Activated T-cell treated with anti-CD3 and anti-CD28 coated beads, Interleukin-2, amount 50 U/mL, for 1 hour (primary cell): ENCODE results near the gene PRRX2.
"Not testable (repeated sequence)": the region's sequence is repeated elsewhere in the genome, so short reads cannot be mapped to it uniquely, and the experiment has no call there.

Experiments
- DNase-seq: peaks from one replicate; pipeline ENCODE4 v3.0.0-alpha.2; 2020

Gene PRRX2

DNA sequence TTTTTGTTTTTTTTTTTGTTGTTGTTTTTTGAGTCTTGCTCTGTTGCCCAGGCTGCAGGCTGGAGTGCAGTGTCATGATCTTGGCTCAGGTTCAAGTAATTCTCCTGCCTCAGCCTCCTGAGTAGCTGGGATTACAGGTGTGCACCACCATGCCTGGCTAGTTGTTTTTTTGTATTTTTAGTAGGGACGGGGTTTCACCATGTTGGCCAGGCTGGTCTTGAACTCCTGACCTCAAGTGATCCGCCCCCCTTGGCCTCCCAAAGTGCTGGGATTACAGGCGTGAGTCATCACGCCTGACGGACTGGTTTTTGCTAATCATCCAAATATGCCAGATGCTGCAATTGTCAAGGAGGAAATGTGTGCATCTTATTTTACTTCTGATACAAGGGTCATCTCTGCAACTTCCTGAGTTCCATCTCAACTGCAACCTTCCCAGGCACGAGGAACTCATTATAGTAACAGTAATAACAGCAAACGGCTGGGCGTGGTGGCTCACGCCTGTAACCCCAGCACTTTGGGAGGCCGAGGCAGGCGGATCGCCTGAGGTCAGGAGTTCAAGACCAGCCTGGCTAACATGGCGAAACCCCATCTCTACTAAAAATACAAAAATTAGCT lies 97.0 kb downstream of the PRRX2 start:
- not testable (repeated sequence) for DNase-seq

DNA sequence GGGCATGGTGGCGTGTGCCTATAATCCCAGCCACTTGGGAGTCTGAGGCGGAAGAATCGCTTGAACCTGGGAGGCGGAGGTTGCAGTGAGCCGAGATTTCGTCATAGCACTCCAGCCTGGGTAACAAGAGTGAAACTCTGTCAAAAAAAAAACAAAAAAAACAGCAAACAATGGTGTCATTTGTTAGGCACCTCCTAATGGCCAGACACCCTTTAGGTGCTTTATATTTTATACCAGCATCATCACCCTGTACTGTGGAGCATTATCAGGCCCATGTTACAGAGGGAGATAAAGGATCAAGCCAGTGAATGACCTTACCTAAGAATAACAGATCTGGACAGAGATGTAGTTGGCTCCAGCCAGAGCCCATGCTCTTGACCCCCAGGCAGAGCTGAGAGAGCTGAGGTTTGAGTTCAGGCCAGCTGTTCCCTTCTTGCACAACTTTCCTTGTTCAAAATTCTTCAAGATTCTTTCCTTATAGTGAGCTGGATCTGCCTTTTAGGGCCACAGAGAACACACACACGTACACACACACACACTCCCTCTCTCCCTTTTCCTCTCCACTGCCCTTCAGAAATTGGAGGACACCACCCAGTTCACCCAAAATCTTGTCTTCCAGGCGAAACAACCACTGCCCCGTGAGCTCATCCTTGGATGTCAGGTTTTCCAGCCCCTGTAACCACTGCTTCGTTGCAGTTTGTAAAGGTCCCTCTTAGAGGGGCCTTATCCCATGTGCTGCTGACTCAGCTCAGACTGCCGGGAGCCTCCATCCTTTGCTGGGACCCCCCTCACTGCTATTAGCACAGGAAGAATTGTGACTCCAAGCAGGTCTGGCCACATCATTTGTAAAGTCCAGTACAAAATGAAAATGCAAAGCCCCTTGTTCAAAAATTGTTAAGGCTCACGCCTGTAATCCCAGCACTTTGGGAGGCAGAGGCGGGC lies 97.8 kb downstream of the PRRX2 start:
- DNase-seq: no peak

DNA sequence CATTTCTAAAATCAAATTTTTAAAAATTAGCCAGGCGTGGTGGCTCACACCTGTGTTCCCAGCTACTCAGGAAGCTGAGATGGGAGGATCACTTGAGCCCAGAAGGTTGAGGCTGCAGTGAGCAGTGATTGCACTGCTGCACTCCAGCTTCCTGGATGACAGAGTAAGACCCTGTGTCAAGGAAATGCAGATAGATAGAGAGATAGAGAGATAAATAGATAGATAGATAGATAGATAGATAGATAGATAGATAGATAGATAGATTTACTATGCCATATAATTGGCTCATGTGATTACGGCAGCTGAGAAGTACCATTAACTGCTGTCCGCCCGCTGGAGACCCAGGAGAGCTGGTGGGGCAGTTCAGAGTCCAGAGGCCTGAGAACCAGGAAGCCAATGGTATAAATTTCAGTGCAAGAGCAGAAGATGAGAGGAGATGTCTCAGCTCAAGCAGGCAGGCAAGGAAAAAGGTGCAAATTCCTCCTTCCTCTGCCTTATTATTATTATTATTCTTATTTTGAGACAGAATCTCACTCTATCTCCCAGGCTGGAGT lies 100.4 kb downstream of the PRRX2 start:
- no peak for DNase-seq

GRCh38 chr9:129768486-129768885 lies 103.0 kb downstream of the PRRX2 start:
- no peak for DNase-seq

GRCh38 chr9:129769669-129770068 lies 104.2 kb downstream of the PRRX2 start:
- DNase-seq: no peak

GRCh38 chr9:129770741-129771140 lies 105.3 kb downstream of the PRRX2 start:
- no peak for DNase-seq
